ENCODE measurements around the gene BMP6. TPM values are rescaled to one million over a fixed set of nuclear protein-coding genes. Genes with fewer than 3 reads are reported as not detected.

BMP6 gene
- total and polyA plus RNA-seq, 2 of the 4 experiments (the other 2 are of a cell fraction): 0.18 to 0.19 TPM

GRCh38 chr6:7723041-7723447, 2.9 kb upstream of the BMP6 start:
- no peak overlapping the region for H3K18ac ChIP-seq (ENCODE audit: low read depth, low read length)
- no peaks in the 10 kb centered on the region for H3K36me3 ChIP-seq (ENCODE audit: control insufficient read depth, insufficient read depth, low read length)
- 0 out of 2 replicates have a peak overlapping the region, but pooled peaks have one; percentile 30 for H3K4me2 ChIP-seq (ENCODE audit: low read depth, low read length)
- BruUV-seq (replicated peaks): no TSS peak
- no peak overlapping the region for H4K5ac ChIP-seq (ENCODE audit: low read depth, low read length)
- H2AK9ac ChIP-seq (replicated peaks; ENCODE audit: low read depth, low read length, poor library complexity): no peak overlapping the region
- no peak overlapping the region for H2AK5ac ChIP-seq (ENCODE audit: low read depth, low read length)
- no peak overlapping the region for H3K4me3 ChIP-seq (ENCODE audit: insufficient read depth, low read depth, low read length)
- TF ChIP-seq BHLHE40 (IDR thresholded peaks at IDR 0.05; ENCODE audit: low read depth, low read length) (no peak), CHD1 (IDR thresholded peaks at IDR 0.05; ENCODE audit: low read depth, low read length) (no peak), NFE2L2 (IDR thresholded peaks at IDR 0.05; ENCODE audit: low read depth, low read length) (no peak), RFX5 (IDR thresholded peaks at IDR 0.05; ENCODE audit: low read depth, low read length) (no peak), RAD21 (IDR thresholded peaks at IDR 0.05; ENCODE audit: low read length) (peak; percentile 58), SMC3 (IDR thresholded peaks at IDR 0.05; ENCODE audit: low read depth, low read length) (peak; percentile 62)
- TF ChIP-seq, protein P1, sequence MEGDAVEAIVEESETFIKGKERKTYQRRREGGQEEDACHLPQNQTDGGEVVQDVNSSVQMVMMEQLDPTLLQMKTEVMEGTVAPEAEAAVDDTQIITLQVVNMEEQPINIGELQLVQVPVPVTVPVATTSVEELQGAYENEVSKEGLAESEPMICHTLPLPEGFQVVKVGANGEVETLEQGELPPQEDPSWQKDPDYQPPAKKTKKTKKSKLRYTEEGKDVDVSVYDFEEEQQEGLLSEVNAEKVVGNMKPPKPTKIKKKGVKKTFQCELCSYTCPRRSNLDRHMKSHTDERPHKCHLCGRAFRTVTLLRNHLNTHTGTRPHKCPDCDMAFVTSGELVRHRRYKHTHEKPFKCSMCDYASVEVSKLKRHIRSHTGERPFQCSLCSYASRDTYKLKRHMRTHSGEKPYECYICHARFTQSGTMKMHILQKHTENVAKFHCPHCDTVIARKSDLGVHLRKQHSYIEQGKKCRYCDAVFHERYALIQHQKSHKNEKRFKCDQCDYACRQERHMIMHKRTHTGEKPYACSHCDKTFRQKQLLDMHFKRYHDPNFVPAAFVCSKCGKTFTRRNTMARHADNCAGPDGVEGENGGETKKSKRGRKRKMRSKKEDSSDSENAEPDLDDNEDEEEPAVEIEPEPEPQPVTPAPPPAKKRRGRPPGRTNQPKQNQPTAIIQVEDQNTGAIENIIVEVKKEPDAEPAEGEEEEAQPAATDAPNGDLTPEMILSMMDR (conservative IDR thresholded peaks at IDR 0.05; ENCODE audit: low read depth, low read length): peak; percentile 61
- WGBS, 2 experiments (ENCODE audit: extremely low coverage in 2 of 2, insufficient read length in 1 of 2): no CpG with 5 or more reads among the region's 10 CpGs
- H4K20me1 ChIP-seq (ENCODE audit: insufficient read depth, low read length): no peaks in the 10 kb centered on the region
- POLR2A ChIA-PET (ENCODE audit: unreplicated experiment): interaction anchor here (0.5 to 0.6 kb wide), 3 partner anchors 25 to 1426 kb away, joined by 3 to 4 read pairs (median 3); no protein-coding TSS in a partner anchor
- dilution Hi-C loops (cut with HindIII; ENCODE audit: low sequenced_read_pairs, unreplicated experiment): no loop called here
- no peak overlapping the region for H2BK120ac ChIP-seq (ENCODE audit: low read depth, low read length)
- H3K79me1 ChIP-seq (ENCODE audit: low read depth in 1 of 2, low read length in 2 of 2): no peaks in the 10 kb centered on the region
- H3K4ac ChIP-seq (ENCODE audit: low read depth, low read length): no peak overlapping the region
- H3K56ac ChIP-seq (ENCODE audit: extremely low read depth, insufficient read depth, low read length): no peak overlapping the region
- H3K23ac ChIP-seq (ENCODE audit: low read depth, low read length): no peak overlapping the region
- CTCF ChIA-PET: interaction anchor here (0.7 to 2.4 kb wide), 13 partner anchors 11 to 480 kb away, joined by 3 to 17 read pairs (median 4); partner anchors contain the start of gene BLOC1S5
- ATAC-seq (ENCODE audit: low read depth) (peak; percentile 52), DNase-seq (peak; percentile 81)
- no peak overlapping the region for H3K27ac ChIP-seq (ENCODE audit: insufficient read depth, low read length)
- no peak overlapping the region for H2BK20ac ChIP-seq (ENCODE audit: low read depth, low read length)
- H3K4me1 ChIP-seq (ENCODE audit: control insufficient read depth, insufficient read depth, low read length): no peaks in the 10 kb centered on the region
- H3K9ac ChIP-seq (ENCODE audit: low read depth, low read length): no peak overlapping the region
- intact Hi-C loops (cut with micrococcal nuclease): loop anchor here (1.0 to 5.0 kb wide), 5 partner anchors 124 to 283 kb away; no protein-coding TSS in a partner anchor
- no peak overlapping the region for H4K8ac ChIP-seq (ENCODE audit: low read depth in 2 of 2, low read length in 2 of 2)
- no peaks in the 10 kb centered on the region for H3K9me1 ChIP-seq (ENCODE audit: insufficient read depth, low read length)
- H3K27me3 ChIP-seq (ENCODE audit: control insufficient read depth, insufficient read depth, low read length): peaks cover 42% of the 10 kb centered on the region
- H4K91ac ChIP-seq (ENCODE audit: insufficient read depth, low read depth, low read length): no peak overlapping the region
- H2AFZ ChIP-seq (replicated peaks; ENCODE audit: low read length, poor library complexity): peak overlapping the region; percentile 15
- no peak overlapping the region for H3K14ac ChIP-seq (replicated peaks; ENCODE audit: low read depth, low read length)
- H2BK15ac ChIP-seq (ENCODE audit: low read depth, low read length): no peak overlapping the region
- H2BK5ac ChIP-seq (ENCODE audit: low read depth, low read length, poor library complexity, severe bottlenecking): no peak overlapping the region
- in situ Hi-C loops (cut with MboI; ENCODE audit: low sequenced_read_pairs): loop anchor here (5.0 to 10.0 kb wide), 4 partner anchors 172 to 334 kb away; no protein-coding TSS in a partner anchor
- no peaks in the 10 kb centered on the region for H3K9me3 ChIP-seq (ENCODE audit: control insufficient read depth, insufficient read depth, low read length)
